A673 (cell line): ENCODE data around the gene SLC16A4.

Experiments used
- CTCF ChIP-seq: fragments of 300-800, 200-600 bp; sonication (generic); conservative IDR thresholded peaks from 2 replicates; pipeline ENCODE4 v1.5.1; 2017; ENCODE audit warnings: low read depth, mild to moderate bottlenecking, antibody characterized with exemption, low read length, moderate library complexity, mixed read lengths
- EZH2 ChIP-seq: fragments of 200-600 bp; sonication (generic); IDR thresholded peaks from 2 replicates; pipeline ENCODE4 v1.6.1; 2017; ENCODE audit warnings: borderline replicate concordance, low read depth, mild to moderate bottlenecking, mixed read lengths, antibody characterized with exemption, low read length; ENCODE audit not compliant: poor library complexity, severe bottlenecking

GRCh38 chr1:110390096-110390495 lies 730 bp downstream of the SLC16A4 start:
- TF ChIP-seq CTCF (no peak), EZH2 (no peak)
